Endothelial cell of umbilical vein (primary cell): ENCODE measurements around the gene CCDC102B. TPM values are rescaled to one million over a fixed set of nuclear protein-coding genes. Genes with fewer than 3 reads are reported as not detected.

ENCODE experiments used
- BruUV-seq: library from RNA; stranded (reverse); fragments of 400-500 nt; replicated peaks from 2 replicates; lab custom pipeline; 2021; lab: Mats Ljungman, UMichigan
- CTCF ChIA-PET: fragments of 300-600, 350-600 bp; sonication (Branson Sonifier 250); formaldehyde crosslinking; loops from one replicate; lab custom pipeline; 2021; ENCODE audit warnings: antibody characterized with exemption, inconsistent platforms; lab: Charles Lee
- POLR2A ChIA-PET: fragments of 300-600, 350-600 bp; sonication (Branson Sonifier 250); formaldehyde crosslinking; loops from one replicate; lab custom pipeline; 2021; ENCODE audit warnings: antibody characterized with exemption, inconsistent platforms; lab: Charles Lee
- DNase-seq: peaks from one replicate; pipeline ENCODE4 v3.0.0-alpha.2; 2011; ENCODE audit warnings: low read depth, low spot score
- FAIRE-seq: peaks from 2 replicates; lab custom pipeline; 2011; peaks lifted over from hg19 to GRCh38; lab: Jason Lieb, UNC
- H2AFZ ChIP-seq: 2 replicates; pipeline ENCODE4 v1.6.0; 2012; ENCODE audit warnings: low read depth, low read length, control low read depth, inconsistent platforms
- H3K27ac ChIP-seq: 2 replicates; pipeline ENCODE4 v1.5.1; 2011; ENCODE audit warnings: low read depth, mild to moderate bottlenecking, control low read depth, low read length, moderate library complexity; ENCODE audit not compliant: insufficient read depth
- H3K27me3 ChIP-seq, 2 experiments: 2 replicates each; pipeline versions ENCODE4 v1.6.0 to v1.6.1; 2011; ENCODE audit warnings: low read length in 2 of 2, mixed read lengths in 1 of 2; ENCODE audit not compliant: control insufficient read depth in 2 of 2, insufficient read depth in 2 of 2
- H3K36me3 ChIP-seq, 2 experiments: 2 replicates in 1 of 2; 3 replicates in 1 of 2; pipeline ENCODE4 v1.5.1; 2011; ENCODE audit warnings: low read length in 2 of 2, mild to moderate bottlenecking in 1 of 2, moderate library complexity in 1 of 2; ENCODE audit not compliant: control insufficient read depth in 2 of 2, insufficient read depth in 2 of 2; ENCODE audit errors: extremely low read depth in 1 of 2
- H3K4me1 ChIP-seq: 3 replicates; pipeline ENCODE4 v1.5.1; 2011; ENCODE audit warnings: mild to moderate bottlenecking, low read length; ENCODE audit not compliant: control insufficient read depth, insufficient read depth; ENCODE audit errors: extremely low read depth
- H3K4me2 ChIP-seq: 2 replicates; pipeline ENCODE4 v1.6.1; 2011; ENCODE audit warnings: low read length, control low read depth, mixed read lengths; ENCODE audit not compliant: insufficient read depth
- H3K4me3 ChIP-seq, 3 experiments: fragments of 200-600 bp in 1 of 3; sonication (generic), shearing (Covaris generic) in 1 of 3; replicated peaks in 1 of 3; 2 replicates each; pipeline ENCODE4 v1.5.1; 2011 to 2016; ENCODE audit warnings: control low read depth in 3 of 3, low read length in 3 of 3, mild to moderate bottlenecking in 2 of 3, inconsistent platforms in 1 of 3, low read depth in 1 of 3, moderate library complexity in 1 of 3; ENCODE audit not compliant: insufficient read depth in 1 of 3
- H3K79me2 ChIP-seq: 2 replicates; pipeline ENCODE4 v1.6.0; 2012; ENCODE audit warnings: low read length, inconsistent platforms; ENCODE audit not compliant: control insufficient read depth, insufficient read depth
- H3K9ac ChIP-seq: replicated peaks from 2 replicates; pipeline ENCODE3; 2011; ENCODE audit warnings: low read length, control low read depth; ENCODE audit not compliant: insufficient read depth; ENCODE audit errors: extremely low read depth
- H3K9me1 ChIP-seq: replicated peaks from 3 replicates; pipeline ENCODE4 v1.6.0; 2011; ENCODE audit warnings: mild to moderate bottlenecking, low read length; ENCODE audit not compliant: control insufficient read depth, insufficient read depth; ENCODE audit errors: extremely low read depth
- H3K9me3 ChIP-seq: replicated peaks from 2 replicates; pipeline ENCODE4 v1.5.1; 2012; ENCODE audit warnings: low read length, inconsistent platforms; ENCODE audit not compliant: control insufficient read depth, insufficient read depth
- H4K20me1 ChIP-seq: replicated peaks from 2 replicates; pipeline ENCODE3; 2011; ENCODE audit warnings: mild to moderate bottlenecking, low read length; ENCODE audit not compliant: control insufficient read depth, insufficient read depth; ENCODE audit errors: extremely low read depth
- EZH2 ChIP-seq: IDR thresholded peaks from 2 replicates; pipeline ENCODE4 v1.6.1; 2012; ENCODE audit warnings: borderline replicate concordance, low read depth, mild to moderate bottlenecking, moderate library complexity, low read length, inconsistent platforms; ENCODE audit not compliant: severe bottlenecking
- FOS ChIP-seq: IDR thresholded peaks from 2 replicates; pipeline ENCODE4 v1.6.1; 2011; ENCODE audit warnings: mild to moderate bottlenecking, low read length, moderate library complexity, borderline replicate concordance; ENCODE audit not compliant: insufficient read depth
- GATA2 ChIP-seq: IDR thresholded peaks from 2 replicates; pipeline ENCODE4 v1.7.0; 2011; ENCODE audit warnings: low read depth, mild to moderate bottlenecking, moderate library complexity, mixed read lengths, low read length; ENCODE audit not compliant: insufficient read length, insufficient read depth
- JUN ChIP-seq: IDR thresholded peaks from 2 replicates; pipeline ENCODE4 v1.6.1; 2011; ENCODE audit warnings: borderline replicate concordance, low read depth; ENCODE audit not compliant: insufficient read length, insufficient read depth
- MYC ChIP-seq: IDR thresholded peaks from one replicate; pipeline ENCODE4 v1.6.1; 2011; ENCODE audit warnings: mild to moderate bottlenecking, low read depth, low read length
- POLR2A ChIP-seq: IDR thresholded peaks from 2 replicates; pipeline ENCODE4 v1.6.1; 2012; ENCODE audit warnings: low read depth, mild to moderate bottlenecking, control low read depth, low read length
- POLR2AphosphoS5 ChIP-seq: IDR thresholded peaks from 2 replicates; pipeline ENCODE4 v1.6.1; 2012; ENCODE audit warnings: low read depth, mild to moderate bottlenecking, control low read depth, low read length, moderate library complexity; ENCODE audit not compliant: insufficient read depth
- dilution Hi-C: fragments of 300-500 bp; cut with MboI; formaldehyde crosslinking; loops from one replicate; pipeline ENCODE4 v1.15.0; 2019; ENCODE audit warnings: low sequenced_read_pairs; ENCODE audit not compliant: extremely low pct_ligation_motif_present
- intact Hi-C: fragments of 100-400 bp; cut with micrococcal nuclease; formaldehyde crosslinking; loops from one replicate; pipeline ENCODE4 v1.10.0; 2022
- polyA plus RNA-seq, 4 experiments: library from polyadenylated mRNA; depleted of rRNA in 3 of 4; stranded (reverse) in 3 of 4; unstranded in 1 of 4; fragments of >200 nt; gene quantifications; 2 replicates each; pipeline versions ENCODE4 v1.2.1 to v1.2.3, GENCODE V29; 2011 to 2012; ENCODE audit warnings: missing spikeins in 1 of 4
- total RNA-seq: library from RNA; stranded (reverse); gene quantifications from 2 replicates; pipeline ENCODE4 v1.2.3, GENCODE V29; 2021
- TF ChIP-seq, protein P1 (sequence below): IDR thresholded peaks from 2 replicates; pipeline ENCODE4 v1.6.1; 2011; ENCODE audit not compliant: insufficient read depth, insufficient read length
- TF ChIP-seq, protein P2 (sequence below), 2 donors: IDR thresholded peaks; 1 replicate in 1 of 2; 2 replicates in 1 of 2; pipeline ENCODE4 v1.5.1; 2011; ENCODE audit warnings: low read length in 2 of 2, mild to moderate bottlenecking in 2 of 2, moderate library complexity in 2 of 2, control low read depth in 1 of 2, inconsistent platforms in 1 of 2, low read depth in 1 of 2; ENCODE audit not compliant: insufficient read depth in 1 of 2; ENCODE audit errors: extremely low read depth in 1 of 2

The CCDC102B gene
- total and polyA plus RNA-seq, 2 donors (not counting 3 experiments of a cell fraction or from before 2014, with no cell fraction given), result 0.21 to 0.62 TPM

DNA sequence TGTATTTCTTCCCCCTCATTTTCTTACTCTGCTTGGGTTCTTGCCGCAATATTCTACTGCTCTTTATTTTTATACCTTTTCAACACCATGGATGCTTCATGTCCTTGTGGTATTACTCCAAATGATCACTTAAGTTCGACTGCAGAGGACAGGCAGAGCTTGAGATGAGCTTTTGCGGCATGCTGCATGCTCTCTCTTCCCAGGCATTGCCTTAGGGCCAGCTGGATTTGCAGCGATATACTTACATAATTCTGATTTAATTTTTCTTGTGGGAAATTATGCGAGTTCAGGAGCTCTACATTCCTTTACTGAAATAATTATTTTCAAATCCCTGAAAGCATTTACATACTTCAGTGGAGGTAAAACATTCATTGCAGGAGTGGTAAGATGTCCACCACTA, 288.1 kb downstream of the CCDC102B start:
- Histone ChIP-seq H3K27me3 (no peaks in the 10 kb centered on the region), H3K9ac (no peak overlapping the region), H3K9me3 (no peaks in the 10 kb centered on the region), H3K4me1 (no peaks in the 10 kb centered on the region), H3K9me1 (no peaks in the 10 kb centered on the region), H2AFZ (no peak overlapping the region), H4K20me1 (no peaks in the 10 kb centered on the region), H3K36me3 (no peaks in the 10 kb centered on the region), H3K4me3 (no peak overlapping the region), H3K79me2 (no peaks in the 10 kb centered on the region), H3K4me2 (no peak overlapping the region), H3K27ac (no peak overlapping the region)
- ChIA-PET POLR2A (no interaction called here), CTCF (no interaction called here)
- FAIRE-seq (no peak), DNase-seq (no peak)
- no peak for TF ChIP-seq POLR2AphosphoS5
- TF ChIP-seq JUN, result no peak
- no peak for TF ChIP-seq FOS
- TF ChIP-seq EZH2, result no peak
- TF ChIP-seq POLR2A, result no peak
- TF ChIP-seq, protein P1, sequence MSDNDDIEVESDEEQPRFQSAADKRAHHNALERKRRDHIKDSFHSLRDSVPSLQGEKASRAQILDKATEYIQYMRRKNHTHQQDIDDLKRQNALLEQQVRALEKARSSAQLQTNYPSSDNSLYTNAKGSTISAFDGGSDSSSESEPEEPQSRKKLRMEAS, result no peak
- TF ChIP-seq MYC, result no peak
- TF ChIP-seq, protein P2, sequence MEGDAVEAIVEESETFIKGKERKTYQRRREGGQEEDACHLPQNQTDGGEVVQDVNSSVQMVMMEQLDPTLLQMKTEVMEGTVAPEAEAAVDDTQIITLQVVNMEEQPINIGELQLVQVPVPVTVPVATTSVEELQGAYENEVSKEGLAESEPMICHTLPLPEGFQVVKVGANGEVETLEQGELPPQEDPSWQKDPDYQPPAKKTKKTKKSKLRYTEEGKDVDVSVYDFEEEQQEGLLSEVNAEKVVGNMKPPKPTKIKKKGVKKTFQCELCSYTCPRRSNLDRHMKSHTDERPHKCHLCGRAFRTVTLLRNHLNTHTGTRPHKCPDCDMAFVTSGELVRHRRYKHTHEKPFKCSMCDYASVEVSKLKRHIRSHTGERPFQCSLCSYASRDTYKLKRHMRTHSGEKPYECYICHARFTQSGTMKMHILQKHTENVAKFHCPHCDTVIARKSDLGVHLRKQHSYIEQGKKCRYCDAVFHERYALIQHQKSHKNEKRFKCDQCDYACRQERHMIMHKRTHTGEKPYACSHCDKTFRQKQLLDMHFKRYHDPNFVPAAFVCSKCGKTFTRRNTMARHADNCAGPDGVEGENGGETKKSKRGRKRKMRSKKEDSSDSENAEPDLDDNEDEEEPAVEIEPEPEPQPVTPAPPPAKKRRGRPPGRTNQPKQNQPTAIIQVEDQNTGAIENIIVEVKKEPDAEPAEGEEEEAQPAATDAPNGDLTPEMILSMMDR (IDR thresholded peaks at IDR 0.05; ENCODE audit: extremely low read depth in 1 of 2, insufficient read depth in 1 of 2, low read depth in 1 of 2, low read length in 2 of 2), result no peak
- TF ChIP-seq GATA2, result no peak
- no TSS peak for BruUV-seq
- dilution Hi-C loops, result no loop called here
- intact Hi-C loops, result no loop called here
